Subcutaneous adipose tissue (tissue), 4 donors: ENCODE data around the gene SPANXN4. TPM values are rescaled to one million over a fixed set of nuclear protein-coding genes. Genes with fewer than 3 reads are reported as not detected.

Source experiments
- CTCF ChIP-seq: fragments of 450-650 bp; IDR thresholded peaks from one replicate; pipeline ENCODE4 v1.5.1; 2016; ENCODE audit warnings: low read depth, mild to moderate bottlenecking, control low read depth, antibody characterized with exemption, moderate library complexity
- total RNA-seq, 4 donors: library from RNA; depleted of rRNA; stranded (reverse); fragments of >200 nt; gene quantifications; one replicate each; pipeline ENCODE4 v1.1.0, GENCODE V29; 2016

SPANXN4 gene
- total RNA-seq, 4 donors from 2014 or later: not detected

- TF ChIP-seq CTCF: no peak
These were observed 23.5 kb upstream of the SPANXN4 start for GRCh38 chrX:143002206-143002605.

GRCh38 chrX:143017272-143017671 is 8.5 kb upstream of the SPANXN4 start:
- no peak for TF ChIP-seq CTCF

DNA sequence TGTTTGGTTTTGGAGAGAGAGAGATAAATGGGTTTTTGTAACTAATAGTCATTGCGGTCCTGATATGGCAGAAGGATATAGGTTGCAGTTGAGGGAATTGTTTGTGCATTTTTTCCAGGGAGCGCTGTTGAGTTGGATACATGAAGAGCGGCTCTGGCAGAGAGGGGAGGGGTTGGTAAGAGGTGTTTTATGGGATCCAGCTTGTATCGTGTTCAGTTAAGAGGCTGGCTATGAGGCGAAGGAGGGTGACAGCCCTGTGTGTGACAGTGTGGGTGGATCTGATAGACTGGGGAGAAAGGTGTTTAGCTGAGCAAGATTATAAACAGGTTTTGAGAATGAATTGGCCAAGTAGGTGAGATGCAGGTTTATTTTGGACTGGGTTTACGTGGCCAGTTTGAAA is 1.5 kb downstream of the SPANXN4 start:
- TF ChIP-seq CTCF: no peak

DNA sequence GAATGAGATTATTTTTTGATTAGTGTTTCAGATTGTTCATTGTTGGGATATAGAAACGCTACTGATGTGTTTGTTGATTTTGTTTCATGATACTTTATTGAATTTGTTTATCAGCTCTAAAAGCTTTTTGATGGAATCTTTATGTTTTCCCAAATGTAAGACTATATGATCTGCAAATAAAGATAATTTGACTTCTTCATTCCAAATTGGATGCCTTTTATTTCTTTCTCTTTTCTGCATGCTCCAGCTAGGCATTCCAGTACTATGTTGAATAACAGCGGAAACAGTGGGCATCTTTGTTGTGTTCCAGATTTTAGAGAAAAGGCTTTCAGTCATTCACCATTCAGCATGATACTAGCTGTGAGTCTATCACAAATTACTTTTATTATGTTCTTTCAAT is 21.8 kb downstream of the SPANXN4 start:
- TF ChIP-seq CTCF: no peak

DNA sequence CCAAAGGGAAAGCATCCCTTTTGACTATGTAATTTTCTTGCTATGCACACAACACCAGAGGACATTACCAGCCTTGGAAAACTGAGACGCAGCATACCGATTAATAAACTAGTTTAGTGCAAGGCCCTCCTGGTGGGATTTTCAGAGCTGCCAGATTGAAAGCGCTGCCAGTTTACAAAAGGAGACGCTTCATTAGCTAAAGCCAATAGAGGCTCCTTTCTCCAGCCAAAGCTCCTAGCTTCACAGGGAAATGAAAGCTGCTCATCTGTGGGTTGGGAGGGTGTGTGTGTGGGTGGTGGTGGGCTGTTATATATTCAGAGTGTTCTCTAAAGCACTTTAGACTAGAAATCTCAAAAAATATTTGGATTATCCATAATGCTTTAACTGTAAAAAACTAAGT is 32.4 kb downstream of the SPANXN4 start:
- no peak for TF ChIP-seq CTCF

DNA sequence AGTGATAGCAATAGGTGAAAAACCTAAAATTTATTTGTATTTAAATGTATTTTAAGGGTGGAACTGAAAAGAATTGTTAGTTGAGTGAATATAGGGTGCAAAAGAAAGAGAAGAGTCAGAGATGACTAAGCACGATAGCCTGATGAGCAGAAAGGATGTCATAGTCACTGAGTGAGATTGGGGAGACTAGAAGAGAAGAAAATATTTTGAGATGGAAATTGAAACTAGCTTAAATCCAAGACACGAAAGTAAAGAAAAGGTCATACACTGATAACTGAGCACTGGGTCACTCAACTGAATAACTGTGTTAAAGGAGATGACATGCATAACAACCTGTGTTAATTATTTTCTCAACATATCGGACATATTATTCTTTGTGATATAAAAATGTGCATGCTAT is 55.5 kb downstream of the SPANXN4 start:
- no peak for TF ChIP-seq CTCF

DNA sequence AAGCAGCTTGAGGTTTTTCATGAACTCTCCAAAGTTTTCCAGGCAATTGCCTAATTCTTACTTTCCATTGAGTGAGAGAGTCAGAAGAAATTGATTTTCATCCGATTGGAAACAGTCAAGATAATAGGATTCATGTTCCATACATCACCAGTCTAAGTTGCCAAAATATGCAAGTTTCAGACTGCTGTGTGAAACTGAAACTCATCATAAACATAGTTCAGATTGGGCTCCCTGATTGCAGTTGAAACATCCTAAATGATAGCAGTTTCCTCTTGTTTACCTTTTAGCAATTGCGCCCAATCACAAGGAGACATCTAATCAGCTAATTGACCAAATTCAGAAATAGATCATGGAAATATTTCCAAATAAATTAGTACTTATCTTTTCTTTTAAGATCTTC is 56.8 kb downstream of the SPANXN4 start:
- TF ChIP-seq CTCF: no peak
